Gastrocnemius medialis (tissue), 4 donors: ENCODE measurements around the gene SPEN.

Experiments
- POLR2A ChIP-seq, 2 donors: fragments of 450-650 bp; IDR thresholded peaks; one replicate each; pipeline ENCODE4 v1.6.1; 2017; ENCODE audit warnings: antibody characterized with exemption in 2 of 2, mild to moderate bottlenecking in 2 of 2, moderate library complexity in 2 of 2
- TF ChIP-seq, protein P1 (sequence below), 5 experiments: fragments of 450-650 bp in 3 of 5; fragments of 200-600 bp in 2 of 5; sonication (generic) in 2 of 5; IDR thresholded peaks in 4 of 5; conservative IDR thresholded peaks in 1 of 5; 1 replicate in 4 of 5; 2 replicates in 1 of 5; pipeline ENCODE4 v1.5.1; 2016 to 2019; ENCODE audit warnings: antibody characterized with exemption in 5 of 5, mild to moderate bottlenecking in 3 of 5, moderate library complexity in 3 of 5

DNA sequence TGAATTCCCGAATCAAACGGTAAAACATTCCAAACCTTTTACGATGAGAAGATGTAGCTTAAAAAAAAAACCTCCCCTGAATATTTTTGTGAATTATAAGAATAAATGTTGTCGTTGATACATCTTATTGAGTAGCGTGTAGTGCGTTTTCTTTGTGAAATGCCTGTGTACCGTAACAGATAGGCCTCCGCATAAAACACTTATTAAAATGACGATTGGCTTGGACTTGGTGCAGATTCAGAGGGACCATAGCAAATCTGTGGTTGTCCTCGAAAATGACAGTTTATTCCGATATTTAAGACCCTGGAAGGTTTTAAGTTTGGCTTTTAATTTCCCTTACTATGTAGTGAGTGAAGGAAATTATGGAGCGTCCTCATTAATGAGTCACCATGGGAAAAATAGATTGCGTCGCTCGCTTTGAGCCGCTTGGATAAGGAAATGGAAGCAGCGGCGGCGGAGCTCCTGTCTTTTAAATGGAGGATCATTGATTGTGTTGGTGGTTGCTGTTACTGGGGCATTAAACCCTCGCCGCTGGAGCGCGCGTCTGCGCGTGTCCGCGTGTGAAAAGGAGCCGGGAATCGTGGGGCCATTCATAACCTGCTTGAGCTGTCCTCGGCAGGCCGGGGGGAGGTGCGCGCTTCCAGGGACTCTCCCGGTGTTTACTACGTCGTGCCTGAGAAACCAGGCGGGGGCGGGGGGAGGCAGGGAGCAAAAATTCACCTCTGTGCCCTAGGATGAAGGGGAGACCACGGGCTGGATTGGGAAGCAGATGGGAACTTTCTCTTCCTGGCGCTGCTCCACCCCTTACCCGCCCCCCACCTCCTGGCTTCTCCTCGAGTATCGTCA, 1.6 kb downstream of the SPEN start:
- TF ChIP-seq, protein P1, sequence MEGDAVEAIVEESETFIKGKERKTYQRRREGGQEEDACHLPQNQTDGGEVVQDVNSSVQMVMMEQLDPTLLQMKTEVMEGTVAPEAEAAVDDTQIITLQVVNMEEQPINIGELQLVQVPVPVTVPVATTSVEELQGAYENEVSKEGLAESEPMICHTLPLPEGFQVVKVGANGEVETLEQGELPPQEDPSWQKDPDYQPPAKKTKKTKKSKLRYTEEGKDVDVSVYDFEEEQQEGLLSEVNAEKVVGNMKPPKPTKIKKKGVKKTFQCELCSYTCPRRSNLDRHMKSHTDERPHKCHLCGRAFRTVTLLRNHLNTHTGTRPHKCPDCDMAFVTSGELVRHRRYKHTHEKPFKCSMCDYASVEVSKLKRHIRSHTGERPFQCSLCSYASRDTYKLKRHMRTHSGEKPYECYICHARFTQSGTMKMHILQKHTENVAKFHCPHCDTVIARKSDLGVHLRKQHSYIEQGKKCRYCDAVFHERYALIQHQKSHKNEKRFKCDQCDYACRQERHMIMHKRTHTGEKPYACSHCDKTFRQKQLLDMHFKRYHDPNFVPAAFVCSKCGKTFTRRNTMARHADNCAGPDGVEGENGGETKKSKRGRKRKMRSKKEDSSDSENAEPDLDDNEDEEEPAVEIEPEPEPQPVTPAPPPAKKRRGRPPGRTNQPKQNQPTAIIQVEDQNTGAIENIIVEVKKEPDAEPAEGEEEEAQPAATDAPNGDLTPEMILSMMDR (IDR thresholded peaks at IDR 0.05 in 4 of 5, conservative IDR thresholded peaks at IDR 0.05 in 1 of 5), result no peak
- peak; percentile 56 to 89 for TF ChIP-seq POLR2A (IDR thresholded peaks at IDR 0.05)
